ENCODE results near the gene MRPS21.

- TF ChIP-seq EZH2 (IDR thresholded peaks at IDR 0.05; ENCODE audit: low read depth) (no peak), CTCF (conservative IDR thresholded peaks at IDR 0.05) (no peak)
Measured at GRCh38 chr1:150281758-150282557, 11.7 kb upstream of the MRPS21 start, which contains the start of gene CIART.
